HG03097 (cell line): ENCODE data around the gene PRICKLE4.

Experiments used
- ATAC-seq: cut with Tn5 transposase; IDR thresholded peaks from one replicate; pipeline ENCODE4 v1.9.1; 2021; ENCODE audit not compliant: unreplicated experiment, low FRiP score

PRICKLE4 gene

GRCh38 chr6:41770381-41771057, 10.1 kb upstream of the PRICKLE4 start:
- ATAC-seq, result no peak

DNA sequence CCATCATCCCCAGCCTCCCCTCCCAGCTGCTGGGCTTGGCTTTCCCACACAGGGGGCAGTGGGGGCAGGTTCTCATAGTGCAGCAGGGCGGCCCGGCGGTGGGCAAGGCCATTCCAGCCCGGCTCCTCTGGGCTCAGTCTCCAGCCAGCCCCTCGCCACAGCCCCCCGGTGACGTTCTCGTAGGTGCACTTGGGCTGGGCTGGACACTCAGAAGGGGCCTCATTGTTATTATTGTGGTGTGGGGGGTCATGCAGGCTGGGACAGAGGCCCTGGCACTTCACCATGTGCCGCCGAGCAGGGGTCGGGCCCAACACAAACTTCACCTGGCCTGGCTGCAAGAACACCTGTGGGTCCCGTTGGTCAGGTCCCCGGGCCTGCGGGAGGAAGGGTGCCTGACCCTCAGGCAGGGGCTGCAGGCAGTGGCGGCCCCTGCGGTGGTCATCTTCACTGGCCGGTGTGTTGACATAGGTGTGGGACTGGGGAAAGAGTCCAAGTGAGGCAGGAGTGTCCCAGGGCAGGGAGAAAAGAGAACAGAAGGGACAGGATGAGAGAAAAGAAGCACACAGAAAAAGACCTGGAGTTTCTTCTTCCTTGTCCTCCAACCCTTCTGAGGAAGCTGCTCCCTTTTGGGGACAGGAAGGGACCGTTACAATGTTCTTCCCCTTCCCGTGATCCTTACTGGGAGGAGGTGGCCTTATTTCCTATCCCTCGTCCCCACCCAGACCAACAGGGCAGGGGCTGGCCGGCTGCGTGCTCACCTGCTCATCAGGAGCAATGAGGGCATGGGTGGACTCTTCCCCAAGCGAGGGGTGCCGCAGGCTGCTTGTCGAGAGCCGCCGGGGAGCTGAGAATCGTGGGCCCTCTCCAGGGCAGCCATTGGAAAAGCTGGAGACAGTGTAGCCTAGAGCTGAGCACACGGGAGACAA, 9.3 kb upstream of the PRICKLE4 start:
- no peak for ATAC-seq

- ATAC-seq, result no peak
Observed at GRCh38 chr6:41774841-41775240, 5.7 kb upstream of the PRICKLE4 start.

DNA sequence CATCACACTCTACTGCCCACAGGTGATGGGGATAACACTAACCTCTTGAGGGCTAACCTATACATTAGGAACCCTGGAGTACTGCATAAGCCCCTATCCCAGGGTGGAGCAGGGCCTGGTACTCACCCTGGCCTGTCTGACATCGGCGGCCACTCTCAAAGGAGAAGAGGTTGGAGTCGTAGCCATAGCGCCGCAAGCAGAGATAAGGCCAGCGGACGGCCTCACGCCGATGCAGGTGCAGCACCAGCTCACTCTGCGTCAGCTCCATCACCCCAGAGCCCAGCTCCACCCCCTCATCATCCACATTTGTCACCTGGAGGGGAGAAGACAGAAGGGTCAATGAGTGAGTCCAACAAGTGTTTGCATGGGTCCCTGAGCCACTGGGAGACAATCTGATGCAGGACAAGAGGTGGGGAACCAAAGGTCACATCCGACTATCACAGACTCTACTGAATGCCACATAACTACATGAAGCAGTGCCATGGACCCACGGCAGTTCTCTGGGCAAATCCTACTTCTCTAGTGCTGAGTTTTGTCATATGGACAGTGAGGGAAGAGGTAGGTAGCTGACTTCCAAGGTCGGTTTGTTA, 5.2 kb upstream of the PRICKLE4 start:
- no peak for ATAC-seq

DNA sequence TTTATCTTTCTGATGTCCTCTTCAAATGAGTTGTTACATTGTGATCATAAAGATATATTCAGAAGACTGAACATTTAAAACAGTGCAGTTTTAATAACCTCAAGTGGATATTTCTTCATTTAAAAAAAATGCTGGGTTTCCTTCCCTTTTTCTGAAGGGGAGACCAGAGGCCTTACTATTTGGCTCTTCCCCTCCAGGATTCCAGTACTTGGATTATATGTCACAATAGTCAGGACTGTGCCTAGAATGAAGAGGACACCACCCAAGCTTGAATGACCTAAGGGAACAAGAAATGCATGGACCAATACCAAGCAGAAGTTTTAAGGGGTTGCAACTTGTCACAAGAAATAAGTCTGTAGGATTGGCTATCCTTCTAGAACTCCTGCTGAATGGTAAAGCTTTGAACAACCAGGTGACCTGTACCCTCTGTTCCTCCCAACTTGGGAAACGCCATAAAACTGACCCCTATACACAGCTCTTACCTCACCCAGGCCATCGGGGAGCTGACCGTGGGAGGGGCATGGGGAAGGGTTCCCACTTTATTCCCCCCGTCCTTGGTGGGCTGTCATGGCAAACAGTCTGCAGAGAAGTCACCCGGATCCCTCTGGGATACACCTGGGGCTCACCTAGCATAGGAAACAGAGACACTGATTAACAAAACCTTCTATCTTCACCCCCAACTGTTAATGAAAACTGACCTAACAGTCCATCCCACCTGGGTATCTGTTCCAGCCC, 2.9 kb upstream of the PRICKLE4 start:
- ATAC-seq, result no peak

- ATAC-seq, result no peak
Observed at GRCh38 chr6:41778895-41779294, 1.7 kb upstream of the PRICKLE4 start.

DNA sequence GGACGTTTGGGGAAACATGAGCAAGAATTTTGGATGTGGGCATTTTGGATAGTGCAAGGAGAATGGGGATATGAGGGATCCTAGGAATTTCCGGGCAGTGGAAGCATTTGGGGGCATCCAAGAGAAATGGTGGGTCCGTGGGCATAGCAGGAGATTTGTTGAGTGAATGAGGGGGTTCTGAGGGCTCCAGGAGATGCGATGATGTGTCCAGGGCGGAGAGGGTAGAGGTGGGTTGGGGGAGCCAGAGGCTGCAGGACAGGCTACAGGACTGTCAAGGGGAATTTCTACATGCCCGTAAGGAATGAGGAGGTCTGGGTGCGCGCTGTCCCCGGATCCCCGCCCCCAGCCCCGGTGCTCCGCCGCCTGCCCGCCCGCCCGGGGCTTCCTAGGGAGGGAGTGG, 1.2 kb upstream of the PRICKLE4 start:
- no peak for ATAC-seq

DNA sequence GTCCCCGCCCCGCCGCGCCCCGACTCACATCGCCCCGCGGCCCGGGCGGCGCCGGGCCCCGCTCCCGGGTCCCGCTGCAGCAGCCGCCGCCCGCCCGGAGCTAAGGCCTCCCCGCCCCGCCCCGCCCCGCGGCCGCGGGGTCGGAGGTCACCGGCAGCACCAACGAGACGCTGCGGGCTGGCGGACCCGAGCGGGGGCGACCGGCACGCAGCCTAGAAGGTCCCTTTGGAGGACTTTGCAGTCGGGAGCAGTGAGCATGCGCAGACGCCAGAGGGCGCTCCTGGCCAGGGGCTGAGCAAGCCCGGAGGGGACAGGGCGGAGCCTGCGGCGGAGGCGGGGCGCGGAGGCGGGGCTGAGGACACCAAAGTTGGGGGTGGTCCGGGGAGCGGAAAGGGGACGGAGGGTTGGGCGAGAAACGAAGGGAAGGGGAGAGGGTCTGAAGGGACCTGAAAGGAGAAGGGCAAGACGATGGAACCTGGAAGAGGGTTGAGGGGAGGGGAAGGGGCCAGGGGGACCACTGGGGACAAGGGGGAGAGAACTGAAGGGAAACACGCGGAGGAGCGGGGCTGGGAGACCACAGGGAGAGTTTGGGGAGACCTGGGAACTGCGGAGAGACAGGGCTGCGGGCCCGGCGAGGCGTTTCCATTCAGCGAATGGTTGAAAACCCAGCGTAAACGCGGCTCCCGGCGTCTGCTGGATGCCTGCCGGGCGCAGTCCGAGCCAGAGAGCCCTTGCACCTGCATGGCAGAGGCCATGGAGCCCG, 613 bp upstream of the PRICKLE4 start, which contains the start of gene FRS3:
TSS of gene FRS3 (minus strand) at position 113 of the 763 bp plus-strand sequence. CDS start 2,913 bp downstream, outside the sequence.
- ATAC-seq, result peak; percentile 94

- no peak for ATAC-seq
Observed at GRCh38 chr6:41781366-41781730, 766 bp downstream of the PRICKLE4 start.

GRCh38 chr6:41783106-41783780, 2.7 kb downstream of the PRICKLE4 start:
- ATAC-seq, result no peak

DNA sequence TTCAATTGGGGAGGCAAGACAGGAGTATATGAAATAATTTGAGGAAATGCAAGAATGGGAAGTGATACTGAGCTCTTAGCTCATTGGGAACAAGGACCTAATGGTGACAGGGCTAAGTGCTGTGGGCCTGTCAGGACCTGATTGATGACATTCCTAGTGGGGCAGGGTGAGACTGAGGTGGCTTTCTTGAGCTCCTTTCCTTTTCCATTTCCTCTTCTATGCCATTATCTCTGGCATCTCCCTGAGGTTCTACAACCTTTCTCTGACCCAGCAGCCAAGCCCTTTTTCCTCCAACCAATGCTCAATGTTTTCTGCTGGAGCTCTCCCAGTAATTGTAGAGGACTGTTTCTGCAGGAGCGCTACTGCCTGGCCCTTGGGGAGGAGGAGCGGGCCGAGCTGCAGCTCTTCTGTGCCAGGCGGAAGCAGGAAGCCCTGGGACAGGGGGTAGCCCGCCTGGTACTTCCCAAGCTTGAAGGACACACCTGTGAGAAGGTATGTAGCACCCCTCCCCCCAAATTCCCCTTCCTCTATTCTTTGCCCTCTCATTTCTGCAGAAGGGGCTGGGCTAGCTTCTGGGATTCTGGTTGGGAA, 4.1 kb downstream of the PRICKLE4 start:
- ATAC-seq, result no peak

GRCh38 chr6:41785254-41785653, 4.7 kb downstream of the PRICKLE4 start:
- no peak for ATAC-seq

DNA sequence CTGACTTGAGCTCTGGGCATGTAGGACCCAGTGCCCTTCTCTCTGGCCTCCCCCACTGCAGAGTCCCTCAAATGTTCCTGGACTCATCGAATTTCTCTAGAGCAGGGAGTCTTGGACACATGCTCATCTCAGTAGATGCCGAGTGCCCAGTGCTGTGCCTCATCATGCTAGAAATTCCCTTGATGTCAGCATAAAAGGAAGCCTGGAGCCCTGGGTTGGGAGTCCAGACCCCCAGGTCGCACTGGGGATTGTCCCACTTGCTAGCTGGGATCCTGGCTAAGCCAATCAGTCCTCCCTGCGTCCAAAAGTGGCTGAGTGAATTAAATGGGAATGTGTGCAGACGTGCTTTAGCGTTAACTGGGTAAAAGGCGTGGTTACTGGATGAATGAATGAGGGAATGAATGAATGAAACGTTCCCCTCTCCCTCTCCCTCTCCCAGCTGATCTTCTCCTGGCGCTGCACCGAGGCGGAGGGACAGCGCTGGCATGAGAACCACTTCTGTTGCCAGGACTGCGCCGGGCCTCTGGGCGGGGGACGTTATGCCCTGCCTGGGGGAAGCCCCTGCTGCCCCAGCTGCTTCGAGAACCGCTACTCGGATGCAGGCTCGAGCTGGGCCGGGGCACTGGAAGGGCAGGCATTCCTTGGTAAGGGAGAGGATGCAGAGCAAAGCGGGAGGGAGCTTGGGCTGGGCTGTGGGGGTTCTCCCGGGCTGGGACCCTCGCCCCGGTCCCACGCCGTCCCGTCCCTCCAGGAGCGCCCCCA, 5.3 kb downstream of the PRICKLE4 start:
- ATAC-seq, result no peak

- peak; percentile 45 for ATAC-seq
Observed at GRCh38 chr6:41786451-41787218, 6.1 kb downstream of the PRICKLE4 start.

DNA sequence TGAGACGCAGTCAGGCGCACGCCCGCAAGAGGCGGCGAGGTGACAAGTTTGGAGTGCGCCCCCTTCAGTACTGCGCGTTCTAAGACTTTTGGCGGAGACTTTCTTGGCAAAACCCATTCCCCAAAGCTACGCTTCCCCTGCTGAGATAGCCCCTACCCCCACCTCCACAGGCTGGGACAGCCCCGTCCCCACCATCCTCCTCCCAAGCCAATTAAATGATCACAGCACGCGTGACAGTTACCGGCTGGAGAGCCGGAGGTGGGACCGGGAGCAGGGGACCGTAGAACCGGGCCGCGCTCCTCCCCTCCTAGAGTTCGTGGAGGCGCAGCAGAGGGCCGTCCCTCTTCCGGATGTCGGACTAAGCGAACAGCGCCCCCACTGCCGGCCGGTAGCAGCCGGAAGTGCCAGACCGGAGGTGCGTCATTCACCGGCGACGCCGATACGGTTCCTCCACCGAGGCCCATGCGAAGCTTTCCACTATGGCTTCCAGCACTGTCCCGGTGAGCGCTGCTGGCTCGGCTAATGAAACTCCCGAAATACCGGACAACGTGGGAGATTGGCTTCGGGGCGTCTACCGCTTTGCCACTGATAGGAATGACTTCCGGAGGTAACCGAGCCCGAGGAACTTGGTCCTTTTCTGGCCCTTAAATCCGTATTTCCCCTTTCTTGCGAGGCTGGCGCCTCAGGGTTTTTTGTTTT, 6.8 kb downstream of the PRICKLE4 start, which contains the start of gene TOMM6:
TSS of gene TOMM6 (plus strand) at position 476 of the 699 bp plus-strand sequence. CDS start at position 480, 4 bp downstream.
- ATAC-seq, result peak; percentile 79

DNA sequence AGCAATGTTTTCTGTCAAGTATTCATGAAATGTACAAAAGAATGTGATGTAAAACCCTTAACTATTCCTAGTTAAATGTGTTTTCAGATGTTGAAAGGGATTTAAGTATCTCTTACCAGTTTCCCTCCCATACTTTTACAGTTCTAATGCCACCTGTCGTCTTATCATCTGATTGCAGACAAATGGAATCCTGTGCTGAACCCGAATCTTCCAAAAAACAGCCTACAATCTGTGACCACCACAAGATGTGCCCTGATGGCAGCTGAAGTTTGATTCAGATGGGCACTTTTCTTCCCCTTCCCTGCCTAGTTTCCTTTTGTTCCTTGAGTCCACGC, 8.8 kb downstream of the PRICKLE4 start:
- ATAC-seq, result no peak

DNA sequence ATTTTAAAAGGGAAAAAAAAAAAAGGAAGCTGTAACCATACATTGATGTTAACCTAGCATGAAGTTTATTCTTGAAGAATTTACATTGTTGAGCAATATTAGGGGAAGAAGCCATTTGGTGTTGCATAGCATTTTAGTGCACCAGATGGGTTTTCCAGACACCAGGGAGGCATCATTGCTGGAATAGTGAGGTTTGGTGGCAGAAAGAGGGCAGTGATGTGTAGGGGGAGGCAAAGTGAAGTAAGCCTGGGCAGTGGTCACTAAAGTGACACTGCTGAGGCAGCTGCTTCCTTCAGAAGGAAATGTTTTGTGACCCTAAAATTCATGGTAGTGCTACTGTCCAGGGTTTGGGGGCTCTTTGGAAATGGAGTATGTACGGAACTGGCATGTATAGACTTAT, 9.5 kb downstream of the PRICKLE4 start:
- no peak for ATAC-seq
